Measurements from ENCODE around the gene CPT1C. TPM values are rescaled to one million over a fixed set of nuclear protein-coding genes. Genes with fewer than 3 reads are reported as not detected.

The CPT1C gene
- total RNA-seq, 1 donor = 39.4 TPM

GRCh38 chr19:49683814-49684250 is 7.1 kb upstream of the CPT1C start:
- DNase-seq (ENCODE audit: low read depth) = no peak
- TF ChIP-seq CTCF (IDR thresholded peaks at IDR 0.05; ENCODE audit: insufficient read depth, low read length) = no peak
- no peak overlapping the region for H3K4me3 ChIP-seq (ENCODE audit: low read depth, low read length)

- peak; percentile 61 for TF ChIP-seq CTCF (IDR thresholded peaks at IDR 0.05; ENCODE audit: insufficient read depth, low read length)
- H3K4me3 ChIP-seq (ENCODE audit: low read depth, low read length) = no peak overlapping the region
- DNase-seq (ENCODE audit: low read depth) = no peak
These were observed 6.5 kb upstream of the CPT1C start for GRCh38 chr19:49684251-49684982.

GRCh38 chr19:49684983-49685553 is 5.8 kb upstream of the CPT1C start:
- H3K4me3 ChIP-seq (ENCODE audit: low read depth, low read length) = no peak overlapping the region
- TF ChIP-seq CTCF (IDR thresholded peaks at IDR 0.05; ENCODE audit: insufficient read depth, low read length) = no peak
- DNase-seq (ENCODE audit: low read depth) = no peak

GRCh38 chr19:49685845-49686332 is 5.0 kb upstream of the CPT1C start:
- no peak for TF ChIP-seq CTCF (IDR thresholded peaks at IDR 0.05; ENCODE audit: insufficient read depth, low read length)
- no peak overlapping the region for H3K4me3 ChIP-seq (ENCODE audit: low read depth, low read length)
- no peak for DNase-seq (ENCODE audit: low read depth)

- H3K4me3 ChIP-seq (ENCODE audit: low read depth, low read length) = no peak overlapping the region
- no peak for DNase-seq (ENCODE audit: low read depth)
- no peak for TF ChIP-seq CTCF (IDR thresholded peaks at IDR 0.05; ENCODE audit: insufficient read depth, low read length)
These were observed 4.3 kb upstream of the CPT1C start for GRCh38 chr19:49686503-49687088.

GRCh38 chr19:49687150-49687549 is 3.8 kb upstream of the CPT1C start:
- DNase-seq (ENCODE audit: low read depth) = no peak
- no peak overlapping the region for H3K4me3 ChIP-seq (ENCODE audit: low read depth, low read length)
- no peak for TF ChIP-seq CTCF (IDR thresholded peaks at IDR 0.05; ENCODE audit: insufficient read depth, low read length)
